HG03280 (cell line): ENCODE results near the gene PTPN7.

ENCODE experiments used
- ATAC-seq: cut with Tn5 transposase; IDR thresholded peaks from one replicate; pipeline ENCODE4 v1.9.1; 2021; ENCODE audit warnings: mild to moderate bottlenecking, moderate library complexity; ENCODE audit not compliant: unreplicated experiment

Gene PTPN7

DNA sequence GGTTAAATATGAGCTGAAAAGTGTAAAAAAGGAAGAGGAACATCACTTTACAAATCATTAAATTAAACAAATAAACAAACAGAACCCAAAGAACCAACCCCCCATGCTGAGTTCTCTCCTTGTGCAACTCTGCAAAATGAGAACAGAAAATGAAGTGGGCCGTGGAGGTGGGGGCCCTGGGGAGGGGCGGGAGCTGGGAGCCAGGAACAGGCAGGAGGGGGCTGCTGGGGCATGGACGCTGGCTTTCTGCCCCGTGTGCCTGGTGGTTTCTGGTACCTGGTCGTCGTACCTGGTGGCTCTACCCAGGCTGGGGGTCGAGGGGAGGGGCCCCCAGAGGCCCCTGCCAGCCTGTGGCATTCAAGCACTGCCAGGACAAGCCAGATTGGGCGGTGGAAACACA, 26.9 kb downstream of the PTPN7 start:
- ATAC-seq: no peak

GRCh38 chr1:202133001-202133400, 27.4 kb downstream of the PTPN7 start:
- no peak for ATAC-seq

DNA sequence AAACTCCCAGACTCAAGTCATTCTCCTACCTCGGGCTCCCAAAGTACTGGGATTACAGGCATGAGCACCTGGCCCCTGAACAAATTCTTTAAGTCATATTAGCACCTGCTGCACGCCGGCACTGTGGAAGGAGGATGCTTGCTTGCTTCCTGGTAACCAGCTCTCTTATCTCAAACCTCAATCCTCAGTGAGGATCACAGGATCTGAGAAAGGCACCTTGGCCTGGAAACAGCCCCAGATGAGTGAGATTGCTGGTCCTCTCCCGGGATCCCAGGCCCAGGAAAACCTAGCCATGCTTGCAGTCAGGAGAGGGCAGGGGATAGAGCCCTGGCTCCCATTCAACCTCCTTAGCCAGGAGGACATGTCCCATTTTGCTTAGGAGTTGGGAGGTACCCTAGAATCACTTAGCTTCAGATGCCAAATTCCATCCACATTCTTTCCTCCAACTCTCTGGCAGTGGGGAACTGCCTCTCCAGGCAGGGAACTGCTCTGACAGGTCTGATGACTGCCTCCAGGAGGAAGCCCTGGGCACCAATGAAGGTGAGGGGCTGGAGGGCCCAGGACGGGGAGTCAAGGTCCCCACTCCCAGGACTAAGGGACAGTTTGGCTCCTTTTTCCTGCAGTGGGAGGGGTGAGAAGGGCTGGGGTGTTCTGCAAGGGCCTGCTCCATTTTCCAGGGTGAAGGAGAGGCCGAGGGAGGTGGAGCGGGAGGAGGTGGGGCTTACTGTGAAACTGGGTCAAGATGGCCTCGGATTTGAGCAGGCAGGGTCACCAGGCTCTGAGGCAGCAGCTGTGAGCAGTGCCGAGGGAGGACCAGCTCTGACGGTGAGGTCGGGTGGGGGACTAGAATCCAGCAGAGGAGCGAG, 28.2 kb downstream of the PTPN7 start:
- no peak for ATAC-seq

- ATAC-seq: no peak
Observed at GRCh38 chr1:202130816-202131522, 29.4 kb downstream of the PTPN7 start.

DNA sequence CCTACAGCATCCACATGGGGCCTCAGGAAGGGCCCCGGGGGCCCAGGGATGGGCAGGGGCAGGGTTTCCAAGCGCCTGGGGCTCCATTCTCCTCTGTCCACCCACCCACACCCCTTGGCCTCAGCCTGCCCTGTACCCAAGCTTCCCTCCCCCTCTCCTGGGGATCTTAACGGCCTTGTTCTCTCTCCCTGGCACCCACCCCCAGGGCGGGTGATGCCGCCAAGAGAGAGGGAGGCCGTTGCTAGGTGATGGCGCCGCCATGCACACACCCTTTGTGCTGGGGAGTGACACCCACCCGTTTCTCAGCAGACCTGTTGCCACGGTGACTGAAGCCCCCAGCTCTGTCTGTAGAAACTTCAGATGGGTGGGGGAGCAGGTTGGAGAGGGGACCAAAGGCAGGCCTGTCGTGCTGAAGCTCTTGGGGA, 30.1 kb downstream of the PTPN7 start:
- ATAC-seq: no peak

- ATAC-seq: no peak
Observed at GRCh38 chr1:202129453-202130296, 30.7 kb downstream of the PTPN7 start.

GRCh38 chr1:202127836-202128622, 32.4 kb downstream of the PTPN7 start:
- ATAC-seq: no peak

DNA sequence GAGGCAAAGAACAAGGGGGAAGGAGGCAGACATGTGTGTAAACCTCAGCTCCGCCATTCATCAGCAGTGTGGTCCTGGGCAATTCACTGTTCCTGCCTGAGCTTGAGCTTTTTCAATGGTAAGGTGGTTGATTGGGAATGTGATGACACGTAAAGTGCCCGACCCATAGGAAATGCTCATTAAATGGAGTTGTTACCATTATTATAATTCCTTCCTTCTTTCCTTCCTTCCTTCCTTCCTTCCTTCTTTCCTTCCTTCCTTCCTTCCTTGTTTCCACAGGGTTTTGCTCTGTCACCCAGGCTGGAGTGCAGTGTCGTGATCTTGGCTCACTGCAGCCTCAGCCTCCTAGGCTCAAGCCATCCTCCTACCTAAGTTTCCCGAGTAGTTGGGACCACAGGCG, 33.3 kb downstream of the PTPN7 start:
- ATAC-seq: no peak

DNA sequence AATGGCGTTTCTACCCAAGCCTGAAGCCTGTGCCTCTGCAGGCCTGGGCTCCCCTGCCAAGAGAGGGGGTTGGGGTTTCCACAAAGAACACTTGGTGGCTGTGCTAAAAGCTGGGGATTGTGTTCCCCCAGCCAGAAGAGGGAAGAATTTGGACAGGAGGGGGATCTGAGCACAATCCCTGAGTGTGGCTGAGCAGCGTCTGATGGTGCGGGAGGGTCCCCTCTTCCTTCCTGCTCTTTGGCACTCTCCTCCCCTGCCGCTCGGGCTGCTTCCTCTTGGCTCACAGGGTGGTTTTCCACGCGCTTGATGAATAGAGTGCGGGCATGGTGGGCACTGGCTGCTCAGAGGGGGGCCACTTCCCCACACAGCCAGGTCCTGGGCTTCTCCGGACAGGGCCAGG, 34.0 kb downstream of the PTPN7 start:
- ATAC-seq: no peak

GRCh38 chr1:202125611-202126010, 34.8 kb downstream of the PTPN7 start:
- no peak for ATAC-seq

GRCh38 chr1:202124142-202124541, 36.3 kb downstream of the PTPN7 start:
- ATAC-seq: no peak

DNA sequence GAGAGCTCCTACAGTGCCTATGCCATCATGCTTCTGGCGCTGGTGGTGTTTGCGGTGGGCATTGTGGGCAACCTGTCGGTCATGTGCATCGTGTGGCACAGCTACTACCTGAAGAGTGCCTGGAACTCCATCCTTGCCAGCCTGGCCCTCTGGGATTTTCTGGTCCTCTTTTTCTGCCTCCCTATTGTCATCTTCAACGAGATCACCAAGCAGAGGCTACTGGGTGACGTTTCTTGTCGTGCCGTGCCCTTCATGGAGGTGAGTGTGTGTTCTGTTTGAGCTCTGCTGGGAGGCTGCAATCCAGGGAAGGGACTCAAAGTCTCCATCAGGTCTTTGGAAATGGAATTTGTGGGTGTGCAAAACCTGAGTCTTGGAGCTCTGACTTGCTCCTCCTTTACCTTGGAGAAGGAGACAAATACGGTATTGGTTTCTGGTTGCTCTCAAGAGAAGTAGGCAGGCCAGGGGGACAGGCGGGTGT, 37.0 kb downstream of the PTPN7 start:
- ATAC-seq: no peak

DNA sequence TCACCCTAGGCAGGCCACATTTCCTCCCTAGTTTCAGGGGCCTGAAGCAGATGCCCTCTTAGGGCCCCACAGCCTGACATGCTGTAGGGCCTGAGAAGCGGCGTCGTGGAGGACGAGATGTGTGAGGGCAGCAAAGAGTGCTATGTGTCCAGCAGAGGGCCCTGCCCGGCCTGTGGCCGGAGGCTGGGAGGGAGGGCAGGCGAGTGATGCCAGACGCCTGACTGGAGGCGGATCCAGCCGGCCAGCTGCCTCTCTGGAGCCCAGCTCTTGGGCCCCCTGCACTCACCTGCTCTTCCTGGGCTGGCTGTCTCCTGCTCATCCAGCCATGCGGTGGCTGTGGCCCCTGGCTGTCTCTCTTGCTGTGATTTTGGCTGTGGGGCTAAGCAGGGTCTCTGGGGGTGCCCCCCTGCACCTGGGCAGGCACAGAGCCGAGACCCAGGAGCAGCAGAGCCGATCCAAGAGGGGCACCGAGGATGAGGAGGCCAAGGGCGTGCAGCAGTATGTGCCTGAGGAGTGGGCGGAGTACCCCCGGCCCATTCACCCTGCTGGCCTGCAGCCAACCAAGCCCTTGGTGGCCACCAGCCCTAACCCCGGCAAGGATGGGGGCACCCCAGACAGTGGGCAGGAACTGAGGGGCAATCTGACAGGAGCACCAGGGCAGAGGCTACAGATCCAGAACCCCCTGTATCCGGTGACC, 37.6 kb downstream of the PTPN7 start, which contains the start of gene GPR37L1:
GPR37L1 (plus strand) TSS at position 279 of the 697 bp plus-strand sequence; CDS start at position 326, 47 bp downstream.
- no peak for ATAC-seq

DNA sequence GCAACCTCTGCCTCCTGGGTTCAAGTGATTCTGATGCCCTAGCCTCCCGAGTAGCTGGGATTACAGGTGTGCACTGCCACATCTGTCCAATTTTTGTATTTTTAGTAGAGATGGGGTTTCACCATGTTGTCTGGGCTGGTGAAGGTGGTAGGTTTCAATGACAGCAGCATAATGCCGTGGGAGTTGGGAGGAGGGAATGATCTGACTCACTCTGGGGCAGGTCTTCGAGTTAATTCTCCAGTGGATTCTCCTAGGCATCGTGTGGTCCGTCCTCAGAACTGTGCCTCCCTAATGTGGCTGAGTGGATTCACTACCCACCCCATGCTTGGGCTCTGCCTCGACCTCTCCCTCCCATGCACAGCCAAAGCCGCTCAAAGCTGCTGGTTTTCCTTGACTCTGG, 39.4 kb downstream of the PTPN7 start:
- no peak for ATAC-seq

DNA sequence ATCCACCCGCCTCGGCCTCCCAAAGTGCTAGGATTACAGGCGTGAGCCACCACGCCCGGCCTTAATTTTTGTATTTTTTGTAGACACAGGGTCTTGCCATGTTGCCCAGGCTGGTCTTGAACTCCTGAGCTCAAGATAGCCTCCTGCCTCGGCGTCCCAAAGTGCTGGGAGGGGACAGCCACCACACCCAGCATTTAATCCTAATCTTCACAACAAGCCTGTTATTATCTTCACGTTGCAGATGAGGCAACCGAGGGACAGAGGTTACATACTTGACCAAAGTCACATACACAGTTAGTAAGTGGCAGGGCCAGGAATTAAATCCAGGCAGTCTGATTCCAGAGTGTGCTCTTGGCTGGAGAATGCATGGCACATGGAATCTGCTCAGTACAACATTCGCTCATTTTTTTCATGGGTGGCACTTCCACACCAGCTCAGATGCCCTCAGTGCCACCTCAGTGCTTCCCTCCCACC, 42.5 kb downstream of the PTPN7 start:
- ATAC-seq: no peak

- ATAC-seq: no peak
Observed at GRCh38 chr1:202116287-202116686, 44.1 kb downstream of the PTPN7 start.

DNA sequence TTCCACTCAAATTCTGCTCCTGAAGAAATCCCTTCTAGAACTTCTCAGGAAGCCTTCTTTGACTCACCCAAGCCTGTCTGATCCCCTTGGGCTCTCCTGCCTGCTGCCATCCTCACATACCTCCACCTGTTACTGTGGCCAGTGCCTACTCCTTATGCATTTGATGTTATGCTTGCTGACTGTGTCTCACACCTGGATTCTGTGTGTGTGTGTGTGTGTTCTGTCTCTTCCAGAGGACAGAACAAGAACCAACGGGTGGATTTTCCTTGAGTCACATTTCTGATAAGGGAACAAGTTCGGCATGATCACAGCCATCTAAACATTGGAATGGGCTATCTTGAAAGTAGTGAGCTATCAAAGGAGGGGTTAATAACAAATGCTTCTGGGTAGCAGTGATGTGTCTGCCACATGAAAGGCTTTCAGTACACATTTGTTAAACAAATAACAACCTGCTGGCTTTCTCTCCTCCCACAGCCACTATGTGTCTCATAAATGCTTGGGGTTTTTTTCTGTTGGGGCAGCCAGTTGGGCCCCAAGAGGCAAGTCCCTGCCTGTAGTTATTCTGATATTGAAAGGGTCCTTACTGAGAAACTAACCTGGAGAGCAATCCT, 46.6 kb downstream of the PTPN7 start:
- ATAC-seq: no peak

GRCh38 chr1:202112859-202113689, 47.3 kb downstream of the PTPN7 start:
- no peak for ATAC-seq
